ENCODE measurements around the gene SLC35E3. TPM values are rescaled to one million over a fixed set of nuclear protein-coding genes. Genes with fewer than 3 reads are reported as not detected.

SLC35E3 gene
- total and polyA plus RNA-seq, 2 of the 13 experiments (the other 11 are each of a cell fraction or from before 2014, with no cell fraction given): 13.0 to 22.1 TPM

DNA sequence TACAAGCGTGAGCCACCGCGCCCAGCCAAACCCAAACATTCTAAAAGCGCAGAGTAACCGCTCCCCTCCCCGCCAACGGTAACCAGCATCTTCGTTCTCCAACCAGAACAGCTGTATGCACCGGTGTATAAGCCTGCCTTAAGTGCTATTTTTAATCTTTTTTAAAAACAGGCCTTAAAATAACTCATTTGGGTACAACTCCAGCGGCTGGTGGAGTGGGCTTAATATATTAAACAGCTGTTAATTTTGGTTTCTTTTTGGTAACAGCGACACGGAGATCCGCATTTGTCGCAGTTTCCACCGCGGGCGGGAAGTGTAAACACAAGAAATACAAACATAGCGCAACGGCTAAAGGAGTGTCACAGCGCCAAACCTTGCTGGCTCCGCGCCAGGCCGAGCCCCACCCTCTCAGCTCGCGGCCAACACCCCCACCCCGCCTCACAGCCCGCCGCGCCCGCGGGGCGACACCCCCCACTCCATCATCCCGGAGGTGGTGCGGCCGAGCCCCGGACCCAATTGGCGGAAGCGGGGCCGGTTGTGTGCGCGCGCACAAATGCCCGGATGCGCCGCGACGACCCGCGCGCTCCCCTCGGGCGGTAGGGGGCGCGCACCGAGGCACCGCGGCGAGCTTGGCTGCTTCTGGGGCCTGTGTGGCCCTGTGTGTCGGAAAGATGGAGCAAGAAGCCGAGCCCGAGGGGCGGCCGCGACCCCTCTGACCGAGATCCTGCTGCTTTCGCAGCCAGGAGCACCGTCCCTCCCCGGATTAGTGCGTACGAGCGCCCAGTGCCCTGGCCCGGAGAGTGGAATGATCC lies 61.8 kb downstream of the SLC35E3 start, which contains the start of gene MDM2 (continued):
- TF ChIP-seq, protein P1, sequence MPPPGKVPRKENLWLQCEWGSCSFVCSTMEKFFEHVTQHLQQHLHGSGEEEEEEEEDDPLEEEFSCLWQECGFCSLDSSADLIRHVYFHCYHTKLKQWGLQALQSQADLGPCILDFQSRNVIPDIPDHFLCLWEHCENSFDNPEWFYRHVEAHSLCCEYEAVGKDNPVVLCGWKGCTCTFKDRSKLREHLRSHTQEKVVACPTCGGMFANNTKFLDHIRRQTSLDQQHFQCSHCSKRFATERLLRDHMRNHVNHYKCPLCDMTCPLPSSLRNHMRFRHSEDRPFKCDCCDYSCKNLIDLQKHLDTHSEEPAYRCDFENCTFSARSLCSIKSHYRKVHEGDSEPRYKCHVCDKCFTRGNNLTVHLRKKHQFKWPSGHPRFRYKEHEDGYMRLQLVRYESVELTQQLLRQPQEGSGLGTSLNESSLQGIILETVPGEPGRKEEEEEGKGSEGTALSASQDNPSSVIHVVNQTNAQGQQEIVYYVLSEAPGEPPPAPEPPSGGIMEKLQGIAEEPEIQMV (CRISPR knock-in tag; IDR thresholded peaks at IDR 0.05; ENCODE audit: low read depth): 0 out of 2 replicates have a peak, but pooled peaks have one; percentile 25
- peak; percentile 92; the same call in 1 of the 2 replicates for TF ChIP-seq ZNF224 (CRISPR knock-in tag; IDR thresholded peaks at IDR 0.05)
- peak; percentile 71 for TF ChIP-seq CBX1 (IDR thresholded peaks at IDR 0.05; ENCODE audit: low read depth)
- no peak; the same call in 1 of the 2 replicates for TF ChIP-seq ZNF546 (CRISPR knock-in tag; conservative IDR thresholded peaks at IDR 0.05)
- TF ChIP-seq SNAI1 (CRISPR knock-in tag; IDR thresholded peaks at IDR 0.05; ENCODE audit: borderline replicate concordance): no peak
- no peak for TF ChIP-seq ZSCAN21 (CRISPR knock-in tag; IDR thresholded peaks at IDR 0.05; ENCODE audit: borderline replicate concordance)
- peak; percentile 80 for TF ChIP-seq ASH2L (IDR thresholded peaks at IDR 0.05; ENCODE audit: insufficient read length, low read depth, low read length)
- TF ChIP-seq HDAC2 (CRISPR knock-in tag; IDR thresholded peaks at IDR 0.05): peak; percentile 53
- TF ChIP-seq, protein P2, sequence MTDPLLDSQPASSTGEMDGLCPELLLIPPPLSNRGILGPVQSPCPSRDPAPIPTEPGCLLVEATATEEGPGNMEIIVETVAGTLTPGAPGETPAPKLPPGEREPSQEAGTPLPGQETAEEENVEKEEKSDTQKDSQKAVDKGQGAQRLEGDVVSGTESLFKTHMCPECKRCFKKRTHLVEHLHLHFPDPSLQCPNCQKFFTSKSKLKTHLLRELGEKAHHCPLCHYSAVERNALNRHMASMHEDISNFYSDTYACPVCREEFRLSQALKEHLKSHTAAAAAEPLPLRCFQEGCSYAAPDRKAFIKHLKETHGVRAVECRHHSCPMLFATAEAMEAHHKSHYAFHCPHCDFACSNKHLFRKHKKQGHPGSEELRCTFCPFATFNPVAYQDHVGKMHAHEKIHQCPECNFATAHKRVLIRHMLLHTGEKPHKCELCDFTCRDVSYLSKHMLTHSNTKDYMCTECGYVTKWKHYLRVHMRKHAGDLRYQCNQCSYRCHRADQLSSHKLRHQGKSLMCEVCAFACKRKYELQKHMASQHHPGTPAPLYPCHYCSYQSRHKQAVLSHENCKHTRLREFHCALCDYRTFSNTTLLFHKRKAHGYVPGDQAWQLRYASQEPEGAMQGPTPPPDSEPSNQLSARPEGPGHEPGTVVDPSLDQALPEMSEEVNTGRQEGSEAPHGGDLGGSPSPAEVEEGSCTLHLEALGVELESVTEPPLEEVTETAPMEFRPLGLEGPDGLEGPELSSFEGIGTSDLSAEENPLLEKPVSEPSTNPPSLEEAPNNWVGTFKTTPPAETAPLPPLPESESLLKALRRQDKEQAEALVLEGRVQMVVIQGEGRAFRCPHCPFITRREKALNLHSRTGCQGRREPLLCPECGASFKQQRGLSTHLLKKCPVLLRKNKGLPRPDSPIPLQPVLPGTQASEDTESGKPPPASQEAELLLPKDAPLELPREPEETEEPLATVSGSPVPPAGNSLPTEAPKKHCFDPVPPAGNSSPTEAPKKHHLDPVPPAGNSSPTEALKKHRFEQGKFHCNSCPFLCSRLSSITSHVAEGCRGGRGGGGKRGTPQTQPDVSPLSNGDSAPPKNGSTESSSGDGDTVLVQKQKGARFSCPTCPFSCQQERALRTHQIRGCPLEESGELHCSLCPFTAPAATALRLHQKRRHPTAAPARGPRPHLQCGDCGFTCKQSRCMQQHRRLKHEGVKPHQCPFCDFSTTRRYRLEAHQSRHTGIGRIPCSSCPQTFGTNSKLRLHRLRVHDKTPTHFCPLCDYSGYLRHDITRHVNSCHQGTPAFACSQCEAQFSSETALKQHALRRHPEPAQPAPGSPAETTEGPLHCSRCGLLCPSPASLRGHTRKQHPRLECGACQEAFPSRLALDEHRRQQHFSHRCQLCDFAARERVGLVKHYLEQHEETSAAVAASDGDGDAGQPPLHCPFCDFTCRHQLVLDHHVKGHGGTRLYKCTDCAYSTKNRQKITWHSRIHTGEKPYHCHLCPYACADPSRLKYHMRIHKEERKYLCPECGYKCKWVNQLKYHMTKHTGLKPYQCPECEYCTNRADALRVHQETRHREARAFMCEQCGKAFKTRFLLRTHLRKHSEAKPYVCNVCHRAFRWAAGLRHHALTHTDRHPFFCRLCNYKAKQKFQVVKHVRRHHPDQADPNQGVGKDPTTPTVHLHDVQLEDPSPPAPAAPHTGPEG (CRISPR knock-in tag; IDR thresholded peaks at IDR 0.05): peak; percentile 89; the same call in 1 of the 2 replicates
- TF ChIP-seq ZNF160 (CRISPR knock-in tag; IDR thresholded peaks at IDR 0.05): peak; percentile 65
- TF ChIP-seq ZNF558 (CRISPR knock-in tag; IDR thresholded peaks at IDR 0.05; ENCODE audit: borderline replicate concordance): no peak; the same call in 1 of the 2 replicates
- peak; percentile 67; the same call in 1 of the 2 replicates for TF ChIP-seq ATF7-NPFF (CRISPR knock-in tag; IDR thresholded peaks at IDR 0.05; ENCODE audit: low read depth)
- TF ChIP-seq NRL (CRISPR knock-in tag; IDR thresholded peaks at IDR 0.05; ENCODE audit: borderline replicate concordance): peak; percentile 89
- TF ChIP-seq, protein P3, sequence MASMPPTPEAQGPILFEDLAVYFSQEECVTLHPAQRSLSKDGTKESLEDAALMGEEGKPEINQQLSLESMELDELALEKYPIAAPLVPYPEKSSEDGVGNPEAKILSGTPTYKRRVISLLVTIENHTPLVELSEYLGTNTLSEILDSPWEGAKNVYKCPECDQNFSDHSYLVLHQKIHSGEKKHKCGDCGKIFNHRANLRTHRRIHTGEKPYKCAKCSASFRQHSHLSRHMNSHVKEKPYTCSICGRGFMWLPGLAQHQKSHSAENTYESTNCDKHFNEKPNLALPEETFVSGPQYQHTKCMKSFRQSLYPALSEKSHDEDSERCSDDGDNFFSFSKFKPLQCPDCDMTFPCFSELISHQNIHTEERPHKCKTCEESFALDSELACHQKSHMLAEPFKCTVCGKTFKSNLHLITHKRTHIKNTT (CRISPR knock-in tag; IDR thresholded peaks at IDR 0.05): no peak
- peak; percentile 92 for TF ChIP-seq ZNF501 (CRISPR knock-in tag; IDR thresholded peaks at IDR 0.05)
- TF ChIP-seq ZNF607 (CRISPR knock-in tag; IDR thresholded peaks at IDR 0.05; ENCODE audit: borderline replicate concordance): peak; percentile 69; the same call in 1 of the 2 replicates
- peak; percentile 61; the same call in 1 of the 2 replicates for TF ChIP-seq ZNF124 (CRISPR knock-in tag; IDR thresholded peaks at IDR 0.05)
- TF ChIP-seq, protein P4, sequence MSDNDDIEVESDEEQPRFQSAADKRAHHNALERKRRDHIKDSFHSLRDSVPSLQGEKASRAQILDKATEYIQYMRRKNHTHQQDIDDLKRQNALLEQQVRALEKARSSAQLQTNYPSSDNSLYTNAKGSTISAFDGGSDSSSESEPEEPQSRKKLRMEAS (IDR thresholded peaks at IDR 0.05): peak; percentile 43
- peak; percentile 83 for TF ChIP-seq REPIN1 (CRISPR knock-in tag; IDR thresholded peaks at IDR 0.05; ENCODE audit: borderline replicate concordance, low read depth)
- TF ChIP-seq ZC3H13 (CRISPR knock-in tag; IDR thresholded peaks at IDR 0.05): peak; percentile 98

Data from HepG2 (cell line).